SK-N-SH treated with all-trans-retinoic acid at 6 μM for 48 hours (cell line): Measurements from ENCODE around the gene EML1.
A peak's percentile ranks its signal among the peaks of the same experiment; 100 is the strongest.

ENCODE experiments used
- ATAC-seq: fragments of 200-7000 bp; cut with Tn5 transposase; 3 replicates; pipeline ENCODE4 v1.9.1; 2020; ENCODE audit warnings: mild to moderate bottlenecking, moderate library complexity
- ARNTL ChIP-seq: fragments of 450-650 bp; formaldehyde crosslinking; IDR thresholded peaks from 2 replicates; pipeline ENCODE4 v1.5.0; 2020; ENCODE audit warnings: low read depth, mild to moderate bottlenecking, moderate library complexity, borderline replicate concordance
- BACH2 ChIP-seq: fragments of 250-450 bp; sonication (Bioruptor Pico); IDR thresholded peaks from 2 replicates; pipeline ENCODE4 v1.9.0; 2021; ENCODE audit warnings: mild to moderate bottlenecking, borderline replicate concordance
- CSDC2 ChIP-seq: fragments of 250-450 bp; sonication (Bioruptor Pico); IDR thresholded peaks from 2 replicates; pipeline ENCODE4 v1.5.0; 2020; ENCODE audit warnings: mild to moderate bottlenecking, moderate library complexity
- CSRNP3 ChIP-seq: fragments of 250-450 bp; sonication (Bioruptor Pico); IDR thresholded peaks from 2 replicates; pipeline ENCODE4 v1.5.1; 2021; ENCODE audit warnings: mild to moderate bottlenecking, moderate library complexity
- ESRRG ChIP-seq: fragments of 250-450 bp; sonication (Bioruptor Pico); IDR thresholded peaks from 2 replicates; pipeline ENCODE4 v1.6.1; 2021; ENCODE audit warnings: mild to moderate bottlenecking
- GLIS3 ChIP-seq: fragments of 250-450 bp; sonication (Bioruptor Pico); IDR thresholded peaks from 2 replicates; pipeline ENCODE4 v1.5.0; 2020; ENCODE audit warnings: mild to moderate bottlenecking, moderate library complexity
- ISL1 ChIP-seq: fragments of 250-450 bp; sonication (Bioruptor Pico); IDR thresholded peaks from 2 replicates; pipeline ENCODE4 v2.1.2; 2022; ENCODE audit warnings: mild to moderate bottlenecking, moderate library complexity
- PATZ1 ChIP-seq: fragments of 250-450 bp; sonication (Bioruptor Pico); IDR thresholded peaks from 2 replicates; pipeline ENCODE4 v1.8.0; 2020; ENCODE audit warnings: mild to moderate bottlenecking, moderate library complexity, borderline replicate concordance
- POU6F1 ChIP-seq: fragments of 250-450 bp; sonication (Bioruptor Pico); IDR thresholded peaks from 2 replicates; pipeline ENCODE4 v1.8.0; 2021; ENCODE audit warnings: low read depth, mild to moderate bottlenecking, moderate library complexity, borderline replicate concordance
- PPARA ChIP-seq: fragments of 250-450 bp; sonication (Bioruptor Pico); IDR thresholded peaks from 2 replicates; pipeline ENCODE4 v1.5.0; 2020; ENCODE audit warnings: mild to moderate bottlenecking, borderline replicate concordance
- RARB ChIP-seq: fragments of 250-450 bp; sonication (Bioruptor Pico); IDR thresholded peaks from 2 replicates; pipeline ENCODE4 v1.8.0; 2021; ENCODE audit warnings: mild to moderate bottlenecking, moderate library complexity
- SNAI2 ChIP-seq: fragments of 250-450 bp; sonication (Bioruptor Pico); IDR thresholded peaks from 2 replicates; pipeline ENCODE4 v1.5.0; 2020; ENCODE audit warnings: mild to moderate bottlenecking, moderate library complexity
- TCF4 ChIP-seq: fragments of 250-450 bp; sonication (Bioruptor Pico); IDR thresholded peaks from 2 replicates; pipeline ENCODE4 v1.8.0; 2021; ENCODE audit warnings: mild to moderate bottlenecking, moderate library complexity, borderline replicate concordance
- ZFP3 ChIP-seq: fragments of 250-450 bp; sonication (Bioruptor Pico); IDR thresholded peaks from 2 replicates; pipeline ENCODE4 v1.5.0; 2020; ENCODE audit warnings: mild to moderate bottlenecking, moderate library complexity
- ZFP30 ChIP-seq: fragments of 450-650 bp; formaldehyde crosslinking; IDR thresholded peaks from 2 replicates; pipeline ENCODE4 v1.5.0; 2022; ENCODE audit warnings: mild to moderate bottlenecking, moderate library complexity
- ZNF565 ChIP-seq: fragments of 450-650 bp; formaldehyde crosslinking; conservative IDR thresholded peaks from 2 replicates; pipeline ENCODE4 v1.5.0; 2020; ENCODE audit warnings: low read depth, mild to moderate bottlenecking, moderate library complexity
- ZNF70 ChIP-seq: fragments of 450-650 bp; formaldehyde crosslinking; IDR thresholded peaks from 2 replicates; pipeline ENCODE4 v1.5.0; 2020; ENCODE audit warnings: mild to moderate bottlenecking, moderate library complexity
- ZNF8 ChIP-seq: fragments of 450-650 bp; formaldehyde crosslinking; IDR thresholded peaks from 2 replicates; pipeline ENCODE4 v1.5.0; 2020; ENCODE audit warnings: mild to moderate bottlenecking, moderate library complexity
- TF ChIP-seq, protein P1 (sequence below): fragments of 250-450 bp; sonication (Bioruptor Pico); IDR thresholded peaks from 2 replicates; pipeline ENCODE4 v1.5.1; 2020; ENCODE audit warnings: low read depth, mild to moderate bottlenecking, moderate library complexity
- TF ChIP-seq, protein P2 (sequence below): fragments of 250-450 bp; sonication (Bioruptor Pico); IDR thresholded peaks from 2 replicates; pipeline ENCODE4 v1.5.0; 2020; ENCODE audit warnings: mild to moderate bottlenecking, moderate library complexity

EML1 gene

DNA sequence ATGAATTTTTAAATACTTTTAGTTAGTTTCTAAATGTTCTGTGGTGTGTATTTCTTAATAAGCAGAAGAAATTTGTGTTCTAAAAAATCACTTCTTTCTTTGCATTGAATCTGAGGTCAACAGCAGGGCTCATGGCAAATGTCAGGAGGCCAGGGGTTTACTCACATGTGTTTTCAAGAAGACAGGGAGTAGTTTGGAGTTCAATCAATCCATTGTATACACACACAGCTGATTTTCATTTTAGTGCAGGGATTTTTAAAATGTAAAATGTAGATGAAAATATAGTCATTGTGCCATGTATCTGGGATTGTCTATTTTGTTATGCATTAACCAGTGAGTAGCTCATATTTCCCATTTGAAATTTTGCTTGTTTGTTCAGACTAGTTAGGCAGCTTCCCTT is 62.1 kb downstream of the EML1 start:
- no peak for ATAC-seq
- TF ChIP-seq ARNTL: no peak
- TF ChIP-seq ZNF565 (CRISPR knock-in tag): no peak
- no peak for TF ChIP-seq PATZ1 (CRISPR knock-in tag)
- TF ChIP-seq, protein P1, sequence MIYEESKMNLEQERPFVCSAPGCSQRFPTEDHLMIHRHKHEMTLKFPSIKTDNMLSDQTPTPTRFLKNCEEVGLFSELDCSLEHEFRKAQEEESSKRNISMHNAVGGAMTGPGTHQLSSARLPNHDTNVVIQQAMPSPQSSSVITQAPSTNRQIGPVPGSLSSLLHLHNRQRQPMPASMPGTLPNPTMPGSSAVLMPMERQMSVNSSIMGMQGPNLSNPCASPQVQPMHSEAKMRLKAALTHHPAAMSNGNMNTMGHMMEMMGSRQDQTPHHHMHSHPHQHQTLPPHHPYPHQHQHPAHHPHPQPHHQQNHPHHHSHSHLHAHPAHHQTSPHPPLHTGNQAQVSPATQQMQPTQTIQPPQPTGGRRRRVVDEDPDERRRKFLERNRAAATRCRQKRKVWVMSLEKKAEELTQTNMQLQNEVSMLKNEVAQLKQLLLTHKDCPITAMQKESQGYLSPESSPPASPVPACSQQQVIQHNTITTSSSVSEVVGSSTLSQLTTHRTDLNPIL (CRISPR knock-in tag): no peak
- TF ChIP-seq, protein P2, sequence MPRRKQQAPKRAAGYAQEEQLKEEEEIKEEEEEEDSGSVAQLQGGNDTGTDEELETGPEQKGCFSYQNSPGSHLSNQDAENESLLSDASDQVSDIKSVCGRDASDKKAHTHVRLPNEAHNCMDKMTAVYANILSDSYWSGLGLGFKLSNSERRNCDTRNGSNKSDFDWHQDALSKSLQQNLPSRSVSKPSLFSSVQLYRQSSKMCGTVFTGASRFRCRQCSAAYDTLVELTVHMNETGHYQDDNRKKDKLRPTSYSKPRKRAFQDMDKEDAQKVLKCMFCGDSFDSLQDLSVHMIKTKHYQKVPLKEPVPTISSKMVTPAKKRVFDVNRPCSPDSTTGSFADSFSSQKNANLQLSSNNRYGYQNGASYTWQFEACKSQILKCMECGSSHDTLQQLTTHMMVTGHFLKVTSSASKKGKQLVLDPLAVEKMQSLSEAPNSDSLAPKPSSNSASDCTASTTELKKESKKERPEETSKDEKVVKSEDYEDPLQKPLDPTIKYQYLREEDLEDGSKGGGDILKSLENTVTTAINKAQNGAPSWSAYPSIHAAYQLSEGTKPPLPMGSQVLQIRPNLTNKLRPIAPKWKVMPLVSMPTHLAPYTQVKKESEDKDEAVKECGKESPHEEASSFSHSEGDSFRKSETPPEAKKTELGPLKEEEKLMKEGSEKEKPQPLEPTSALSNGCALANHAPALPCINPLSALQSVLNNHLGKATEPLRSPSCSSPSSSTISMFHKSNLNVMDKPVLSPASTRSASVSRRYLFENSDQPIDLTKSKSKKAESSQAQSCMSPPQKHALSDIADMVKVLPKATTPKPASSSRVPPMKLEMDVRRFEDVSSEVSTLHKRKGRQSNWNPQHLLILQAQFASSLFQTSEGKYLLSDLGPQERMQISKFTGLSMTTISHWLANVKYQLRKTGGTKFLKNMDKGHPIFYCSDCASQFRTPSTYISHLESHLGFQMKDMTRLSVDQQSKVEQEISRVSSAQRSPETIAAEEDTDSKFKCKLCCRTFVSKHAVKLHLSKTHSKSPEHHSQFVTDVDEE (CRISPR knock-in tag): no peak
- TF ChIP-seq ISL1 (CRISPR knock-in tag): no peak
- TF ChIP-seq RARB (CRISPR knock-in tag): no peak
- no peak for TF ChIP-seq ZFP30 (CRISPR knock-in tag)
- no peak for TF ChIP-seq POU6F1 (CRISPR knock-in tag)
- TF ChIP-seq TCF4: no peak
- no peak for TF ChIP-seq ZNF8 (CRISPR knock-in tag)
- TF ChIP-seq BACH2 (CRISPR knock-in tag): no peak
- no peak for TF ChIP-seq ESRRG (CRISPR knock-in tag)
- no peak for TF ChIP-seq CSDC2 (CRISPR knock-in tag)
- TF ChIP-seq ZNF70 (CRISPR knock-in tag): no peak
- no peak for TF ChIP-seq PPARA (CRISPR knock-in tag)
- no peak for TF ChIP-seq CSRNP3 (CRISPR knock-in tag)
- TF ChIP-seq GLIS3 (CRISPR knock-in tag): no peak

- ATAC-seq: no peak
- TF ChIP-seq SNAI2 (no peak), CSDC2 (CRISPR knock-in tag) (no peak), ZNF565 (CRISPR knock-in tag) (no peak), ZFP3 (CRISPR knock-in tag) (no peak)
- TF ChIP-seq, protein P1 (CRISPR knock-in tag): no peak
Measured at GRCh38 chr14:99857551-99857950, 64.3 kb downstream of the EML1 start.

- ATAC-seq: no peak
- TF ChIP-seq ISL1 (CRISPR knock-in tag): peak; percentile 64
- TF ChIP-seq, protein P1 (CRISPR knock-in tag): no peak
Measured at GRCh38 chr14:99860219-99860618, 67.0 kb downstream of the EML1 start.
